ENCODE data around the gene ZNF784.

The ZNF784 gene

DNA sequence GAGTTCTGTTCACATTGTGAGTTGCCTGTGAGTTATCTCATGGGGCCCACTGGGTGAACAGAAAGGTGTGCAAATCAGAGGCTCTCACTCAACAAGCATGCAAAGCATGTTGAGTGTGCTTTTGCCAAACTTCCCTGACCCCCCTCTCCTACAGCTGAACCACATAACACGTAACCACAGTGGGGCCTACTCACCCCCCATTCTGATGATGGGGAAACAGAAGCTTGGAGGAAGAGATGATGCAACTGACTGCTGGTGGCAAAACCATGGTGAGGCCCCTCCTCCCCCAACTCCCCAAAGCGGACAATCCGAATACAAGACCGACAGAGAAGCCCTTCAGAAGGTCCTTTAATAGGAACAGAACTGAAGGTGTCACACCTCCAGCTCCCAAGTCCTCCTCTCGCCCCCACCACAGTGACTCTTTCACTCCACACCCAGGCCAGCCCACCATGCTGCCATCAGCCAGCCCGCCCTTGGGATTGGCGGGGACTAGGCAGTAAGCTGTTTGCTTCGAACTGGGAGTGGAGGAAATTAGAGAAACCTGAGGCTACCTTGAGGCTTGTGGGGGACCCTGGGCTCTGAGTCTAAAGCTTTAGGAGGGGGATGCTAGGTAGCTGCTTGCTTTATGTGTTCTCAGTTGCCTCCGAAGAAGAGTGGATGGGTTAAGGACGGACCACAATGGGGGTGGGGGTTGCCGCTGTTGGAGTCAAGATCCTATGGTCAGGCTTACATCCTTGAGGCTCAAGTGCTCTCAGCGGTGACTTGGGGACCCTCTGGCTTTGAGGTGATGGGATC lies 3.8 kb downstream of the ZNF784 start:
- no peak for DNase-seq

DNA sequence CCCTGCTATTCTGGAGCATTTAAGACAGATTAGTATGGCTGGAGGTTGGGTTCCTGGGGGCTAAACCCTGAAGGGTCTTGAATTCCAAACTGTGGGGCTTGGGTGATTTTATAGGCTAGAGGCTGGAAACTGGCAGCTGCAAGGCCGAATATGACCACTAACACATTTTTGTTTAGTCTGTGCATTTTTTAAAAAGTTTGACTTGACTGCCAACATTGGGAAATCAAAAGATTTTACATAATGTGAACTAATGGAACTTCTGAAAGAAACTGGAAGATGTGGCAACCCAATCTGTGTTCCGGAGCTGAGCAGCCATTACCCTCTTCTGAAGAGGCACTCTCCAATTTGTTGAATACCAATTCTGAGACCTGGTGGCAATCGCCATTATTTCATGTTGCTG lies 5.1 kb downstream of the ZNF784 start:
- DNase-seq, result peak; percentile 18

DNA sequence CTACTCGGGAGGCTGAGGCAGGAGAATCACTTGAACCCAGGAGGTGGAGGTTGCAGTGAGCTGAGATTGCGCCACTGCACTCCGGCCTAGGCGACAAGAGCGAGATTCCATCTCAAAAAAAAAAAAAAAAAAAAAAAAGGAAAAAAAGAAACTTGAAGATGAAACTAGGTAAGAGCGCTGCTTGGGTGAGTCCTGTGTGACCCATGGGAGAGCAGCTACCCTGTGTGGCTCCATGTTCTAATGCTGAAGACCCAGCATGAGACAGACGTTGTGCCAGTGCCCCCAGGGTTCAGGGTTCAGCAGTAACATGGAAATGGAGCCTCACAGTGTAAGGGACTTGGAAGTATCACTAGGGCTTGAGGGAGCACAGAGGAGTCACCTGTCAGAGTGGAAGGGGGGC lies 5.9 kb downstream of the ZNF784 start:
- DNase-seq, result no peak

DNA sequence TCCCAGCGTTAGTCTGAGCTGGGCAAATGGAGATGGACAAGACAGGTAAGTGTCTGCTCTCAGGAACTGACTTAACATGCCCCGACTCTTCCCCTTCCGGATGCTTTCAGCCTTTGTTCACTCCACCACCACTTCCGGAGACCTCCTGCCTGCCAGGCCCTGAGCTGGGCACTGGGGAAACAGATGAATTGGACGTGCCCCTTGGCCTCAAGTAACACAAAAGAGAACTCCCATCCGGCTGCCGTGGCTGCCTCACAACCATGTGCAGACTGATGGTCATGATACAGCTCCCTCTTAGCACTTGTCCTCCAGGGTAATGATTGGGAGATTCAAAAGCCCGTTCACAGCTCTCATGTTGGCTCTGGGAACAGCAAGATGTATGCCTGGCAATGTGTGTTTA lies 6.9 kb downstream of the ZNF784 start:
- no peak for DNase-seq

DNA sequence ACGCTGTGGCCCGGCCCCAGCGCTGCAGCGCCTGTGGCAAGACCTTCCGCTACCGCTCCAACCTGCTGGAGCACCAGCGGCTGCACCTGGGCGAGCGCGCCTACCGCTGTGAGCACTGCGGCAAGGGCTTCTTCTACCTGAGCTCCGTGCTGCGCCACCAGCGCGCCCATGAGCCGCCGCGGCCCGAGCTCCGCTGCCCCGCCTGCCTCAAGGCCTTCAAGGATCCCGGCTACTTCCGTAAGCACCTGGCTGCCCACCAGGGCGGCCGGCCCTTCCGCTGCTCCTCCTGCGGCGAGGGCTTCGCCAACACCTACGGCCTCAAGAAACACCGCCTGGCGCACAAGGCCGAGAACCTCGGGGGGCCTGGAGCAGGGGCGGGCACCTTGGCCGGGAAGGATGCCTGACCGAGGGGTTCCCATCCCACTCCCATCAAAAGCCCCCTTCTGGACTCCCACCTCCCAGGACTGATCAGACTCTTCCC lies 7.9 kb downstream of the ZNF784 start:
- no peak for DNase-seq

DNA sequence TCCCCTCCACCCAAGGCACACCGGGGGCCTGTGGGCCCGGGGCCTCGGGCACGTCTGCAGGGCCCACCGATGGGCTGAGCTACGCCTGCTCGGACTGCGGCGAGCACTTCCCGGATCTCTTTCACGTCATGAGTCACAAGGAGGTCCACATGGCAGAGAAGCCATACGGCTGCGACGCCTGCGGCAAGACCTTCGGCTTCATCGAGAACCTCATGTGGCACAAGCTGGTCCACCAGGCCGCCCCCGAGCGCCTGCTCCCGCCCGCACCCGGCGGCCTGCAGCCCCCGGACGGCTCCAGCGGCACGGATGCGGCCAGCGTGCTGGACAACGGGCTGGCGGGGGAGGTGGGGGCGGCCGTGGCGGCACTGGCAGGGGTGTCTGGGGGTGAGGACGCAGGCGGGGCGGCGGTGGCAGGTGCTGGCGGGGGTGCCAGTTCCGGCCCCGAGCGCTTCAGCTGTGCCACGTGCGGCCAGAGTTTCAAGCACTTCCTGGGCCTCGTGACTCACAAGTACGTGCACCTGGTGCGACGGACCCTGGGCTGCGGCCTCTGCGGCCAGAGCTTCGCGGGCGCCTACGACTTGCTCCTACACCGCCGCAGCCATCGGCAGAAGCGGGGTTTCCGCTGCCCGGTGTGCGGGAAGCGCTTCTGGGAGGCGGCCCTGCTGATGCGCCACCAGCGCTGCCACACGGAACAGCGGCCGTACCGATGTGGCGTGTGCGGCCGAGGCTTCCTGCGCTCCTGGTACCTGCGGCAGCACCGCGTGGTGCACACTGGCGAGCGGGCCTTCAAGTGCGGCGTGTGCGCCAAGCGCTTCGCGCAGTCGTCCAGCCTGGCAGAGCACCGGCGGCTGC lies 8.6 kb downstream of the ZNF784 start:
- DNase-seq, result no peak

DNA sequence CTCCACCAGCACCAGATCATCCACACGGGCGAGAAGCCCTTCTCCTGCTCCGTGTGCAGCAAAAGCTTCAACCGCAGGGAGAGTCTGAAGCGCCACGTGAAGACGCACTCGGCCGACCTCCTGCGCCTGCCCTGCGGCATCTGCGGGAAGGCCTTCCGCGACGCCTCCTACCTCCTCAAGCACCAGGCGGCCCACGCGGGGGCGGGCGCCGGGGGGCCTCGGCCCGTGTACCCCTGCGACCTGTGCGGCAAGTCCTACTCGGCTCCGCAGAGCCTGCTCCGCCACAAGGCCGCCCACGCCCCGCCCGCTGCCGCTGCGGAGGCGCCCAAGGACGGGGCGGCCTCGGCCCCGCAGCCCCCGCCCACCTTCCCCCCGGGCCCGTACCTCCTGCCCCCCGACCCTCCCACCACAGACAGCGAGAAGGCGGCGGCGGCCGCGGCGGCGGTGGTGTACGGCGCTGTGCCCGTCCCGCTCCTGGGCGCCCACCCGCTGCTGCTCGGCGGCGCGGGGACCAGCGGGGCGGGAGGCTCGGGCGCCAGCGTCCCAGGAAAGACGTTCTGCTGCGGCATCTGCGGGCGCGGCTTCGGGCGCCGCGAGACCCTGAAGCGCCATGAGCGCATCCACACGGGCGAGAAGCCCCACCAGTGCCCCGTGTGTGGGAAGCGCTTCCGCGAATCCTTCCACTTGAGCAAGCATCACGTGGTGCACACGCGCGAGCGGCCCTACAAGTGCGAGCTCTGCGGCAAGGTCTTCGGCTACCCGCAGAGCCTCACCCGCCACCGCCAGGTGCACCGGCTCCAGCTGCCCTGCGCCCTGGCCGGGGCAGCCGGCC lies 9.4 kb downstream of the ZNF784 start:
- DNase-seq, result no peak

DNA sequence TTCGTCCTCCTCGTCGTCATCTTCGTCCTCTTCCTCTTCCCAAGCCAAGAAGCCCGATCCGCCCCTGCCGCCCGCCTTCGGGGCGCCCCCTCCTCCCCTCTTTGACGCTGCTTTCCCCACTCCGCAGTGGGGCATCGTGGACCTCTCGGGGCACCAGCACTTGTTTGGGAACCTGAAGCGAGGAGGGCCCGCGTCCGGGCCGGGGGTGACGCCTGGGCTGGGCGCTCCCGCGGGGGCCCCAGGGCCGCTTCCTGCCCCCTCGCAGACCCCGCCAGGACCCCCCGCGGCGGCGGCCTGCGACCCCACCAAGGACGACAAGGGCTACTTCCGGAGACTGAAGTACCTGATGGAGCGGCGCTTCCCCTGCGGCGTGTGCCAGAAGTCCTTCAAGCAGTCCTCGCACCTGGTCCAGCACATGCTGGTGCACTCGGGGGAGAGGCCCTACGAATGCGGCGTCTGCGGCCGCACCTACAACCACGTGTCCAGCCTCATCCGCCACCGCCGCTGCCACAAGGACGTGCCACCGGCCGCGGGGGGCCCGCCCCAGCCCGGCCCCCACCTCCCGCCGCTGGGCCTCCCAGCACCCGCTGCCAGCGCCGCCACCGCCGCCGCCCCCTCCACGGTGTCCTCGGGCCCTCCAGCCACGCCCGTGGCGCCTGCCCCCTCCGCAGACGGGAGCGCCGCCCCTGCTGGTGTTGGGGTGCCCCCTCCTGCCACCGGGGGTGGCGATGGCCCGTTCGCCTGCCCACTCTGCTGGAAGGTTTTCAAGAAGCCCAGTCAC lies 10.2 kb downstream of the ZNF784 start:
- DNase-seq, result no peak

DNA sequence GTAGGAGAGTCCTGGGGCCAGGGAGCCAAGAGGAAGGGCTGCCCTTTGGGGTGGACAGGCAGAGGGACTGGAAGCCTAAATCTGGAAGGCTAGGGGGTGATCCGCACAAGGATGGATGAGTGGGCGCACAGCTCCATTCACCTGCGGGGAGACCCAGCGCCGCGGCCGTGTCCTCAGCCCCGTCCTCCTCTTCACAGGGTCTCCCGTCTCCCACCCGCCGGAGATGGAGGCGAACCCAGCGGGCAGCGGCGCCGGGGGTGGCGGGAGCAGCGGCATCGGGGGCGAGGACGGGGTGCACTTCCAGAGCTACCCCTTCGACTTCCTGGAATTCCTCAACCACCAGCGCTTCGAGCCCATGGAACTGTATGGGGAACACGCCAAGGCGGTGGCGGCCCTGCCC lies 11.0 kb downstream of the ZNF784 start:
- no peak for DNase-seq

DNA sequence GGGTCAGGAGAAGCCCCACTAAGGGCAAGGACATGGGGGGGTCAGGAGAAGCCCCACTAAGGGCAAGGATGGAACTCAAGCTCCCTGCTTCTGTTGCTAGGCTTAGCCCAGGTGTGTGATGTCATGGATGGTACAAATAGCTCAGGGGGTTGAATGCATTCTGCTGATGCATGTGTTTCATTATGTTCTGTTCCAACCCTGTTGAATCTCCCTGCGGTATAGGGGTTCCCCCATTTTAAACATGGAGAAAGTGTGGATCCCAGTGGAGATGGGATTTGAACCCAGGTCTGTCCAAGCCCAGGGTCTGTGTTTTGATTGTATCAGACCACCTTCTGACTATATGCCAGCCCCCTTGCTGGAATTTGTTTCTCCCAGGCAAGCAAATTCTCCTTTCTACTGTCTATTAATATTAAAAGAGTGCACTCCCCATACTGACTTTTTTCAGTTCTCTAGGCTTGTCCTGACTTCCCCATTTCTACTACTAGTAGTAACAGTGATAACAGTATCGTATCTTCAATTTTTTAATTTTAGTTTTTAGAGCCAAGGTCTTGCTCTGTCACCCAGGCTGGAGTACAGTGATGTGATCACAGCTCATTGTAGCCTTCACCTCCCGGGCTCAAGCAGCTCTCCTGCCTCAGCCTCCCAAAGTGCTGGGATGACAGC lies 12.3 kb downstream of the ZNF784 start:
- DNase-seq, result no peak

DNA sequence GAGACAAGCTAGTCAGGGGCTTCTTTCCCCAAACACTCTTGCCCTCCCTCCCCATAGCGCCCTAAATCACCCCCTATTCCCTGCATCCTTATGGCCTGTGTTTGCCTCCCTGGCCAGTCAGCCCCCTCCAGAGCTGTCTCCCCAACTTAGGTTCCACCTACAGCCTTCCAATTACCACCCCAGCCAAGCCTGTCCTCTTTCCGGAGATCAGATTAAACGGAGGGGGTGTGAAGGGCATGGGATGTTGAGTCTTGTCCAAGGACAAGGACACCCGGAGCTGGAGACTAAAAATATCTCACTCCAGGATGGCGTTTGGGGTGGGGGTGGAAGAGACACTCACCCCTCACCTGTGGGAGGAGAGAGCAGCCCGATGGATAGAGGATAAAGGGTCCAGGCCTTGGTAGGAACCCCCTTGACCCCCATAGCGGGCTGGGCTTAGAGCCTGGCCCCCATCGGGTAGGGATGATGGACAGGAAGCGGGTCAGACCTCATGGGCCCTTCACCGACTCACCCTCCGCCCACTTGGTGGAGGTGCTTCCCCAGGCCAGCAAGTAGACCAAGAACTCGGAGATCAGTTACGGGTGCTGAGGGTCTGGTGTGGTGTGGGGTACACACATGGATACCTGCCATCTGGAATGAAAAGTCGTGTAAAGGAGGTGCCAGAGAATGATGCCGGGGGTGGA lies 12.9 kb downstream of the ZNF784 start:
- no peak for DNase-seq

DNA sequence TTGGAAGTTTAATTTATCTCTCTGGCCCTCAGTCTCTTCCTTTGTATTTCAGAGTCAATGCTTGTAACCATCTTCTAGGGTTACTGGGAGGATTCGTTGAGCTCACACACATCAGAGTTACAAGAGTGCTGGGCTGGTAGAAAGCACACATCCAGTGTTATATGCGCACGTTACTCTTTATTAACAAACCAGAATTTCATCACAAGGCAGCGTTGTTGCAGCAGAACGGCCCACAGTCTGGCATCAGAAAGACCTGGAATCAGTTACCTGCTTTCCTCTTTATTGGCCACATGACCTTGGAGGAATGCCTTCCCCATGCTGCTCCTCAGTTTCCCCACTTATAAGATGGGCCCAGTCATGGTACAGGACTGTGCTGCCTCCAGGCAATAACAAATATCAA lies 15.0 kb downstream of the ZNF784 start:
- no peak for DNase-seq

DNA sequence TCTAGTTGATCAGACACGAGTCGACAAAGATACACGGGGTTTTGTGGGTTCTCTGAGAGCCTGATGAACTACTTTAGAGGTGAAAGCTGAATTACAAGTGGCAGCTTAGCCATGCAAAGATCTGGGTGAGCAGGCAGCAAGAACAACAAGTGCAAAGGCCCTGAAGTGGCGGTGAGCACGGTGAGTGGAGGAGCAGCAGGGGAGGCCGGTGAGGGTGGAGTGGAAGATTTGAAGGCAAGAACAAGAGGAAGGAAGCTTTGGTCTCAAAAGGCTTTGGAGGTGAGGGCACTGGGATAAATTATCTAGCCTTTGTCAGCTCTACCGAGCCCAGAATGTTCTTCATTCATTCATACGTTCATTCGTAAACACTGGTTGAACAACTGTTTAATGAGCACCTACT lies 17.5 kb downstream of the ZNF784 start:
- DNase-seq, result no peak

DNA sequence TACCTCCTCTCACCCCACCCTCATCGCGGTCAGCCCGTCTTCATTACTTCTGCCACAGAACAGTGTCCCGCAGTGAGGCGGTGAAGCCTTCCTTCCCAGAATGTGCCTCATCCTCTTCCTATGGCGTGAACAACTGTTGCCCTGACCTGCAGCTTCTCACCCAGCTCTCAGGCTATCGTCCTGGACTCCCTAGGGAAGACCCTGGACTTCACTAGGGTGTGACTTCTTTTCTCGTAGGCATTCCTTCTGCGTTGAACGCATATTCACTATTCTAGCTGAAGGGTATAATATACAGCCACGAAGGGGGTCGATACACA lies 17.9 kb downstream of the ZNF784 start:
- no peak for DNase-seq

DNA sequence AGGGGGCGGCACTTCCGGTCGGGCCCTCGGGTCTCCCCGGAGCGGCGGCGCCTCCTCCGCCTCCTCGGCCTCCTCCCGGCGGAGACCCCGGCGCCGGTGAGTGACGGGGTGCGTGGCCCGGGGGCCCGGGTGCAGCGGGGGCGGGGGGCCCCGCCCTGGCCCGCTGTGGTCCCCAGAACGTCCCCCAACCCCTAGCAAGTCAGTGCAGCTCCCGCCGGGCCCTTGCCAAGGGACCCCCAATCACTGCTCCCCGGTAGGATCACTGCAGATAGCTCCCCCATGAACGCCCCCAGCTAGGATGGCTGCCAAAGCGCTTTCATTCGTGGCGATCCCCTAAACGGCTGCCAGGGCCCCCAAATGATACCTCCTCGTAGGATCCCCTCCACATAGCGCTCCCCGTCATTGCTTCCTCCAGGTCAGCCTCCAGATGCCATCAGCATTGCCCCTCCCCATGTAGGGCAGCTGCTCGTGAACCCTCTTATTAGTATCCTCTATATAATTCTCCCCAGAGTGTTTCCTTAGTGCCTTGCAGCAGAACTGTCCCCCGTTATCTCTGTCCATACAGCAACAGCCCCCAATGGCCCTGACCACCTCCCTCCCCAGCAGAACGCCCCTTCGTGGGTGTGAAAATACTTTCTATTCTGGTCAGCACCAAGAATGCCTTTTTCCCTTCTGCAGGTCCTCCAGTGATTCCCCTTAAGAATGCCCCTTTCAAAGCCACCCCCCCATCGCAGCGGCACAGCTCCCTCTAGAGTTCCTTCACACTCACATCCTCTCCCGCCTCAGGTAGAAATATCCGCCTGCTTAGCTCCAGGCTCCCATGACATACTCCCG lies 18.5 kb downstream of the ZNF784 start, which contains the start of gene ZNF865:
ZNF865 (plus strand) TSS at position 11 of the 834 bp plus-strand sequence. CDS start 7,972 bp downstream, outside the sequence.
- peak; percentile 81 for DNase-seq

DNA sequence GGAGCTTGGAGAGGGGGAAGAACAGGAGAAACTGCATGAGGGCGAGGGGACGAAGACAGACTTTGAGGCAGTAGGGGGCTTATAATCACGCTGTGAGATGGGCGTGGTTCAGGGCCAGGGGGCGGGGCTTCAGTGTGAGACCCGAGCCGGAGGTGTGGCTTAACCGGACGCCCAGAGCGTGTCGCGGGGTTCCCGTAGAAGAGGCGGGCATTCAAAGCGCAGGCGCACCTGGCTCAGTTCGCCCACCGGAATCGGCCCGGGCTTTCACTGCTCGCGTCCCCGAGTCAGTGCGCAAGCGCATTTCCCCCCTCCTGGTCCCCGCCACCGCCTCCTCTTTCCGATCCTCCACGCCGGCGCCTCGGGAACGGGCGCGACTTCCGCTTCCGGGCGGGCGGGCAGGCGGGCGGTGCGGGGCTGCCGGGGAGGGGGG lies 19.1 kb downstream of the ZNF784 start:
- peak; percentile 98 for DNase-seq

DNA sequence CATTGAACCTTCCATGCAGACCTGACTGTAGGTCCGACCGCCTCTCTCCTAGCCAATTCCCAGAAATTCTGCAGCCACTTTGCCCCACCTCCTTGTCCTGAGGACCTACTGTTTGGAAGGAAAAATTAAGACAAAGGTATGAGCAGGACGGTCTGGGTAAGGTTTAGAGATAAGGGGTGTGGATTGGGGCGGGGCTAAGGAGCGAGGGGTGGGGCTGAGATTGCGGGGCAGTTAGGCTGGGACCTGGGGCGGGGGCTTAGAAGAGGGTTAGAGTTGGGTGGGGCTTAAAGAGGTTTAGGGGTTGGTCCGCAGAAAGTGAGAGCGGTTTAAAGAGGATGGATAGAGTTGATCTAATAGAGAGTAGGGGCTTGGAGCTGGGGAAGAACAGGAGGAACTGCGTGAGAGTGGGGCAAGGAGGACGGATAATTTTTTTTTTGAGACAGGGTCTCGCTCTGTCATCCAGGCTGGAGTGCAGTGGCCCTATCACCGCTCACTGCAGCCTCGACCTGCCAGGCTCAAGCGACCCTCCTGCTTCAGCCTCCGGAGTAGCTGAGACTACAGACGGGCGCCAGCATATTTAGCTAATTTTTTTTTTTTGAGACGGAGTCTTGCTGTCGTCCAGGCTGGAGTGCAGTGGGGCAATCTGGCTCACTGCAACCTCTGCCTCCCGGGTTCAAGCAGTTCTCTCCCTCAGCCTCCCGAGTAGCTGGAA lies 20.6 kb downstream of the ZNF784 start:
- DNase-seq, result no peak

DNA sequence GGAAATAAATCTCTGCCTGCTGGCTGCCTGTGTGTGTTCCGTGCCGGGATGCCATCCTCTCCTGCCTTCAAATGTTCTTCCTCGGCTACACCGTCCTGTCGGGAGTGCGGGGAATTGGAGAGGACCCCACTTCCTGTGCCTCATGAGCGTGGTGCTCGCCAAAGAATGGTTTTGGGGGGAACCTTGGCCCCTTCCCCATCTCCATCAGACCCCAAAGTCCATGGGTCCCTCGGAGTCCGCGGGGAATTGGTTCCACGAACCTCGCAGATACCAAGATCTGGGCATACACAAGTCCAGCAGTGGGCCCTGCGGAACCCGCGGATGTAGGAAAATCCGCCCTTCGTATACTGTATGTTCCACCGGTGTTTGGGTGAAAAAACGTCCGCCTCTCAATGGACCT lies 21.3 kb downstream of the ZNF784 start:
- no peak for DNase-seq
